ENCODE measurements around the gene CSNK1A1L.

CSNK1A1L gene

DNA sequence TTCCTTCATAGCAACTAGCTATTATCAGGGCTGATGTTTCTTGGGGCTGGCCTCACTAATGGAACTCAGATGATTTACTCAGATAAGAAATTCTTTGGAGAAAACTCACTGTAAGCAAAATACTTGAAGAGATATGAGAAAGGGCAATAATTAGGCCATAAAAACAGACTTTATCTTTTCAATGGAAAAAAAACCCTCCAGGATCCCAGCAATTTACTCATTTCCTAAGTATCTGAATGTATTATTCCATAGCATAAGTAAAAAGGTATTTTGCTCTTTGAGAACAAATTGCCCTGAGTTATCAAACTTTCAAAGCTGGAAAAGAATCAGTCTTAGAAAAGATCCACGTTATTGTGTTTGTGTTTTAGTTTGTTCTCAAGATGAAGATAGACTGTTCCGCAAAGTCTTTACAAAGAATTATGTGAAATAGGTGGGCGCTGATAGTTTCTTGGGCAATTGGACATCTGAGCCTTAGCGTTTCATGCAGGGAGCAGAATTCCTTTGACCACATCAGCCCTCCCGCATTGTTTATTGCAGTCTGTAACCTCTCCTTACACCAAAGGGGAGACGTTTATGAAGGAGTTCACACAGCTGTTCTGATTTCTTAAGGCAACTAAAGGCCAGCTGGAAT, 29.1 kb upstream of the CSNK1A1L start:
- CTCF ChIA-PET, result no interaction called here
- TF ChIP-seq NFRKB (IDR thresholded peaks at IDR 0.05) (no peak), FOXA1 (IDR thresholded peaks at IDR 0.05) (no peak), FOXK2 (IDR thresholded peaks at IDR 0.05) (no peak), LEF1 (IDR thresholded peaks at IDR 0.05; ENCODE audit: borderline replicate concordance) (no peak), CTBP1 (IDR thresholded peaks at IDR 0.05; ENCODE audit: borderline replicate concordance) (no peak), BHLHE40 (IDR thresholded peaks at IDR 0.05; ENCODE audit: borderline replicate concordance) (no peak), L3MBTL2 (conservative IDR thresholded peaks at IDR 0.05) (no peak), HDGF (IDR thresholded peaks at IDR 0.05; ENCODE audit: borderline replicate concordance) (no peak), PKNOX1 (IDR thresholded peaks at IDR 0.05) (no peak), SP1 (IDR thresholded peaks at IDR 0.05) (no peak), ARNT (IDR thresholded peaks at IDR 0.05) (no peak), SUZ12 (IDR thresholded peaks at IDR 0.05) (no peak), TARDBP (IDR thresholded peaks at IDR 0.05) (no peak), ZNF384 (IDR thresholded peaks at IDR 0.05) (no peak)
- DNase-seq (ENCODE audit: extremely low spot score), result peak; percentile 34
- POLR2A ChIA-PET, result no interaction called here

DNA sequence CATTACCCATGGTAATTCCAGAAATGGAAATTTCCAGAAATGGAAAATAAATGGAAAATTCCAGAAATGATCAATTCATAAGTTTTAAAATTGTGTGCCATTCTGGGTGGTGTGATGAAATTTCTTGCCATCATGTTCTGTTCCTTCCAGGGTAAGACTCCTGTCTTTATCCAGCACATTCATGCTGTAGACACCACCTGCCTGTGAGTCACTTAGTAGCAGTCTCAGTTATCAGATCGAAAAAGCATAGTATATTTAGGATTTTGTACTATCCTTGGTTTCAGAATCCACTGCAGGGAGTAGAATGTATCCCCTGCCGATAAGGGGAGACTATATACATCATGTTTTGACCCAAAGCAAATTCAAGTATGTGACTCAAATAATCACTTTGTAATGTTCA, 26.7 kb upstream of the CSNK1A1L start:
- ChIA-PET CTCF (no interaction called here), POLR2A (no interaction called here)
- no peak for TF ChIP-seq TARDBP (IDR thresholded peaks at IDR 0.05)
- TF ChIP-seq FOXK2 (IDR thresholded peaks at IDR 0.05), result no peak
- TF ChIP-seq HDGF (IDR thresholded peaks at IDR 0.05; ENCODE audit: borderline replicate concordance), result no peak
- no peak for TF ChIP-seq FOXA1 (IDR thresholded peaks at IDR 0.05)
- TF ChIP-seq LEF1 (IDR thresholded peaks at IDR 0.05; ENCODE audit: borderline replicate concordance), result no peak
- no peak for TF ChIP-seq PKNOX1 (IDR thresholded peaks at IDR 0.05)
- no peak for DNase-seq (ENCODE audit: extremely low spot score)

- ChIA-PET POLR2A (no interaction called here), CTCF (no interaction called here)
- no peak for TF ChIP-seq L3MBTL2 (conservative IDR thresholded peaks at IDR 0.05)
- no peak for TF ChIP-seq HDGF (IDR thresholded peaks at IDR 0.05; ENCODE audit: borderline replicate concordance)
- TF ChIP-seq BHLHE40 (IDR thresholded peaks at IDR 0.05; ENCODE audit: borderline replicate concordance), result no peak
- no peak for DNase-seq (ENCODE audit: extremely low spot score)
These were observed 25.6 kb upstream of the CSNK1A1L start for GRCh38 chr13:37131092-37131491.

GRCh38 chr13:37129866-37130265, 24.4 kb upstream of the CSNK1A1L start:
- TF ChIP-seq SUZ12 (IDR thresholded peaks at IDR 0.05) (no peak), BHLHE40 (IDR thresholded peaks at IDR 0.05; ENCODE audit: borderline replicate concordance) (no peak), SP1 (IDR thresholded peaks at IDR 0.05) (no peak), ARNT (IDR thresholded peaks at IDR 0.05) (no peak), PKNOX1 (IDR thresholded peaks at IDR 0.05) (no peak), LEF1 (IDR thresholded peaks at IDR 0.05; ENCODE audit: borderline replicate concordance) (no peak), FOXK2 (IDR thresholded peaks at IDR 0.05) (no peak)
- ChIA-PET CTCF (interaction anchor here (0.6 kb wide), 1 partner anchor 972 kb away, joined by 4 read pairs; no protein-coding TSS in a partner anchor), POLR2A (no interaction called here)
- DNase-seq (ENCODE audit: extremely low spot score), result no peak

- no peak for TF ChIP-seq FOXK2 (IDR thresholded peaks at IDR 0.05)
- TF ChIP-seq FOXM1 (IDR thresholded peaks at IDR 0.05; ENCODE audit: borderline replicate concordance), result no peak
- no peak for TF ChIP-seq CTBP1 (IDR thresholded peaks at IDR 0.05; ENCODE audit: borderline replicate concordance)
- no peak for TF ChIP-seq PKNOX1 (IDR thresholded peaks at IDR 0.05)
- no peak for TF ChIP-seq ZNF384 (IDR thresholded peaks at IDR 0.05)
- TF ChIP-seq BHLHE40 (IDR thresholded peaks at IDR 0.05; ENCODE audit: borderline replicate concordance), result no peak
- ChIA-PET CTCF (no interaction called here), POLR2A (no interaction called here)
- no peak for DNase-seq (ENCODE audit: extremely low spot score)
These were observed 22.3 kb upstream of the CSNK1A1L start for GRCh38 chr13:37127691-37128241.

DNA sequence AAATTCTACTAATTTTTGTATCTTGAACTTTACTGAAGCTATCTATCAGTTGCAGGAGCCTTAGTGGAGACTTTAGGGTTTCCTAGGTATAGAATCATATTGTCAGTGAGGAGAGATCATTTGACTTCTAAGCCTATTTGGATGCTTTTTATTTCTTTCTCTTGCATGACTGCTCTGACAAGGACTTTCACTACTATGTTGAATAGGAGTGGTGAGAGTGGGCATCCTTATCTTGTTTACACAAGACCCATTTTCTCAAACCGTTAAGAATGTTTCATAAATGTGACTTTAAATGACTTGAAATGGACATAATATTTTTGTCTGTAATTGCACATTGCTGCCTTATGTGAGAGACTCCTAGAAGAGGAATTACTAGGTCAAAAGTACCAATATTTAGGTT, 17.9 kb upstream of the CSNK1A1L start:
- TF ChIP-seq LEF1 (IDR thresholded peaks at IDR 0.05; ENCODE audit: borderline replicate concordance) (no peak), FOXA1 (IDR thresholded peaks at IDR 0.05) (no peak), CTBP1 (IDR thresholded peaks at IDR 0.05; ENCODE audit: borderline replicate concordance) (no peak), PKNOX1 (IDR thresholded peaks at IDR 0.05) (no peak), SUZ12 (IDR thresholded peaks at IDR 0.05) (no peak), ARNT (IDR thresholded peaks at IDR 0.05) (no peak), HDGF (IDR thresholded peaks at IDR 0.05; ENCODE audit: borderline replicate concordance) (no peak), SP1 (IDR thresholded peaks at IDR 0.05) (no peak), ZNF384 (IDR thresholded peaks at IDR 0.05) (no peak), NFRKB (IDR thresholded peaks at IDR 0.05) (no peak), BHLHE40 (IDR thresholded peaks at IDR 0.05; ENCODE audit: borderline replicate concordance) (no peak), FOXM1 (IDR thresholded peaks at IDR 0.05; ENCODE audit: borderline replicate concordance) (no peak), TARDBP (IDR thresholded peaks at IDR 0.05) (no peak)
- no peak for DNase-seq (ENCODE audit: extremely low spot score)
- ChIA-PET POLR2A (no interaction called here), CTCF (no interaction called here)

Data from HEK293T (cell line).